Keratinocyte (primary cell): Measurements from ENCODE around the gene ZEB2.

Experiments used
- EZH2 ChIP-seq: IDR thresholded peaks from one replicate; pipeline ENCODE4 v1.6.1; 2012; ENCODE audit warnings: inconsistent platforms, mild to moderate bottlenecking, low read length, moderate library complexity
- TF ChIP-seq, protein P1 (sequence below), 3 experiments: IDR thresholded peaks in 1 of 3; conservative IDR thresholded peaks in 1 of 3; optimal IDR thresholded peaks in 1 of 3; 2 replicates in 2 of 3; 3 replicates in 1 of 3; pipeline versions ENCODE3 to v1.5.1; 2011; ENCODE audit warnings: low read length in 3 of 3, mild to moderate bottlenecking in 3 of 3, moderate library complexity in 2 of 3, control low read depth in 1 of 3, inconsistent platforms in 1 of 3; ENCODE audit not compliant: insufficient read depth in 2 of 3; ENCODE audit errors: extremely low read depth in 1 of 3

DNA sequence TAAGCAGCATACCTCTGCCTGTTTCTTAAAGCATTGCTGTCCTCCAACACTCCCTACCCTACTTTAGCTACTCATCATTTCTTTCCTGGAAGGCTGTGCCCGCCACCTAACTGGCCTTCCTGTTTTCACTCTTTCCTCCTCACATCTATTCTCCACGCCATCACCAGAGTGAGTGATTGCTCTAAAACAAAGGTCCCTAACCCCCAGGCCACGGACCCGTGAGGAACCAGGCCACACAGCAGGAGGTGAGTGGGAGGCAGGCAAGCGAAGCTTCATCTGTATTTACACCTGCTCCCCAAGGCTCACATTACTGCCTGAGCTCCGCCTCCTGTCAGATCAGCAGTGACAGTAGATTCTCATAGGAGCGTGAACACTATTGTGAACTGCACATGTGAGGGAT, 13.3 kb upstream of the ZEB2 start:
- TF ChIP-seq, protein P1, sequence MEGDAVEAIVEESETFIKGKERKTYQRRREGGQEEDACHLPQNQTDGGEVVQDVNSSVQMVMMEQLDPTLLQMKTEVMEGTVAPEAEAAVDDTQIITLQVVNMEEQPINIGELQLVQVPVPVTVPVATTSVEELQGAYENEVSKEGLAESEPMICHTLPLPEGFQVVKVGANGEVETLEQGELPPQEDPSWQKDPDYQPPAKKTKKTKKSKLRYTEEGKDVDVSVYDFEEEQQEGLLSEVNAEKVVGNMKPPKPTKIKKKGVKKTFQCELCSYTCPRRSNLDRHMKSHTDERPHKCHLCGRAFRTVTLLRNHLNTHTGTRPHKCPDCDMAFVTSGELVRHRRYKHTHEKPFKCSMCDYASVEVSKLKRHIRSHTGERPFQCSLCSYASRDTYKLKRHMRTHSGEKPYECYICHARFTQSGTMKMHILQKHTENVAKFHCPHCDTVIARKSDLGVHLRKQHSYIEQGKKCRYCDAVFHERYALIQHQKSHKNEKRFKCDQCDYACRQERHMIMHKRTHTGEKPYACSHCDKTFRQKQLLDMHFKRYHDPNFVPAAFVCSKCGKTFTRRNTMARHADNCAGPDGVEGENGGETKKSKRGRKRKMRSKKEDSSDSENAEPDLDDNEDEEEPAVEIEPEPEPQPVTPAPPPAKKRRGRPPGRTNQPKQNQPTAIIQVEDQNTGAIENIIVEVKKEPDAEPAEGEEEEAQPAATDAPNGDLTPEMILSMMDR (optimal IDR thresholded peaks at IDR 0.05 in 1 of 3, IDR thresholded peaks at IDR 0.05 in 1 of 3, conservative IDR thresholded peaks at IDR 0.05 in 1 of 3; ENCODE audit: extremely low read depth in 1 of 3, insufficient read depth in 2 of 3, low read length in 3 of 3): no peak
- TF ChIP-seq EZH2: no peak
